DMS53 treated with DMSO at 0.1 percent for 48 hours (cell line): ENCODE results near the gene SDK2.

ENCODE experiments used
- DNase-seq: peaks from one replicate; lab custom pipeline; 2025; ENCODE audit not compliant: unreplicated experiment; lab: John Stamatoyannopoulos, UW

Gene SDK2

GRCh38 chr17:73544333-73544732 lies 99.9 kb downstream of the SDK2 start:
- no peak for DNase-seq

- no peak for DNase-seq
These were observed 101.9 kb downstream of the SDK2 start for GRCh38 chr17:73542323-73542722.

- DNase-seq: peak; percentile 17
These were observed 102.7 kb downstream of the SDK2 start for GRCh38 chr17:73541561-73541981.

GRCh38 chr17:73541111-73541510 lies 103.1 kb downstream of the SDK2 start:
- peak; percentile 7 for DNase-seq

GRCh38 chr17:73539166-73539565 lies 105.1 kb downstream of the SDK2 start:
- DNase-seq: no peak

GRCh38 chr17:73538445-73538844 lies 105.8 kb downstream of the SDK2 start:
- no peak for DNase-seq

- no peak for DNase-seq
These were observed 107.3 kb downstream of the SDK2 start for GRCh38 chr17:73536700-73537605.

GRCh38 chr17:73535746-73536145 lies 108.5 kb downstream of the SDK2 start:
- no peak for DNase-seq

- DNase-seq: no peak
These were observed 109.9 kb downstream of the SDK2 start for GRCh38 chr17:73534209-73534909.

GRCh38 chr17:73533781-73534180 lies 110.5 kb downstream of the SDK2 start:
- no peak for DNase-seq

- no peak for DNase-seq
These were observed 111.1 kb downstream of the SDK2 start for GRCh38 chr17:73533127-73533526.

GRCh38 chr17:73532421-73532901 lies 111.8 kb downstream of the SDK2 start:
- DNase-seq: no peak

GRCh38 chr17:73531158-73531557 lies 113.1 kb downstream of the SDK2 start:
- DNase-seq: no peak

- no peak for DNase-seq
These were observed 115.6 kb downstream of the SDK2 start for GRCh38 chr17:73528679-73529078.

GRCh38 chr17:73526952-73527351 lies 117.3 kb downstream of the SDK2 start:
- DNase-seq: no peak

- no peak for DNase-seq
These were observed 119.1 kb downstream of the SDK2 start for GRCh38 chr17:73524941-73525679.

GRCh38 chr17:73522696-73523095 lies 121.5 kb downstream of the SDK2 start:
- no peak for DNase-seq

- no peak for DNase-seq
These were observed 122.1 kb downstream of the SDK2 start for GRCh38 chr17:73522107-73522506.

GRCh38 chr17:73521376-73521775 lies 122.9 kb downstream of the SDK2 start:
- DNase-seq: no peak

GRCh38 chr17:73520369-73520761 lies 123.9 kb downstream of the SDK2 start:
- no peak for DNase-seq

- no peak for DNase-seq
These were observed 124.4 kb downstream of the SDK2 start for GRCh38 chr17:73519714-73520368.
